Mucosa of stomach (tissue), 1 donor: Measurements from ENCODE around the gene KDSR.

ENCODE experiments used
- H3K27me3 ChIP-seq: one replicate; pipeline ENCODE4 v1.7.0; 2013; ENCODE audit warnings: mild to moderate bottlenecking, low read length; ENCODE audit not compliant: control insufficient read depth, insufficient read depth
- H3K36me3 ChIP-seq: one replicate; pipeline ENCODE4 v1.7.0; 2013; ENCODE audit warnings: low read length; ENCODE audit not compliant: control insufficient read depth, insufficient read depth
- H3K4me1 ChIP-seq: one replicate; pipeline ENCODE4 v1.7.0; 2013; ENCODE audit warnings: mild to moderate bottlenecking, low read length; ENCODE audit not compliant: control insufficient read depth, insufficient read depth
- H3K4me3 ChIP-seq: one replicate; pipeline ENCODE4 v1.7.0; 2013; ENCODE audit warnings: low read length
- H3K9ac ChIP-seq: one replicate; pipeline ENCODE4 v1.7.0; 2013; ENCODE audit warnings: mild to moderate bottlenecking, low read length, moderate library complexity
- H3K9me3 ChIP-seq: one replicate; pipeline ENCODE4 v1.7.0; 2013; ENCODE audit warnings: mild to moderate bottlenecking, low read length, moderate library complexity; ENCODE audit not compliant: control insufficient read depth
- donor health status: Pancreatic carcinoma.

Gene KDSR, protein sequence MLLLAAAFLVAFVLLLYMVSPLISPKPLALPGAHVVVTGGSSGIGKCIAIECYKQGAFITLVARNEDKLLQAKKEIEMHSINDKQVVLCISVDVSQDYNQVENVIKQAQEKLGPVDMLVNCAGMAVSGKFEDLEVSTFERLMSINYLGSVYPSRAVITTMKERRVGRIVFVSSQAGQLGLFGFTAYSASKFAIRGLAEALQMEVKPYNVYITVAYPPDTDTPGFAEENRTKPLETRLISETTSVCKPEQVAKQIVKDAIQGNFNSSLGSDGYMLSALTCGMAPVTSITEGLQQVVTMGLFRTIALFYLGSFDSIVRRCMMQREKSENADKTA

DNA sequence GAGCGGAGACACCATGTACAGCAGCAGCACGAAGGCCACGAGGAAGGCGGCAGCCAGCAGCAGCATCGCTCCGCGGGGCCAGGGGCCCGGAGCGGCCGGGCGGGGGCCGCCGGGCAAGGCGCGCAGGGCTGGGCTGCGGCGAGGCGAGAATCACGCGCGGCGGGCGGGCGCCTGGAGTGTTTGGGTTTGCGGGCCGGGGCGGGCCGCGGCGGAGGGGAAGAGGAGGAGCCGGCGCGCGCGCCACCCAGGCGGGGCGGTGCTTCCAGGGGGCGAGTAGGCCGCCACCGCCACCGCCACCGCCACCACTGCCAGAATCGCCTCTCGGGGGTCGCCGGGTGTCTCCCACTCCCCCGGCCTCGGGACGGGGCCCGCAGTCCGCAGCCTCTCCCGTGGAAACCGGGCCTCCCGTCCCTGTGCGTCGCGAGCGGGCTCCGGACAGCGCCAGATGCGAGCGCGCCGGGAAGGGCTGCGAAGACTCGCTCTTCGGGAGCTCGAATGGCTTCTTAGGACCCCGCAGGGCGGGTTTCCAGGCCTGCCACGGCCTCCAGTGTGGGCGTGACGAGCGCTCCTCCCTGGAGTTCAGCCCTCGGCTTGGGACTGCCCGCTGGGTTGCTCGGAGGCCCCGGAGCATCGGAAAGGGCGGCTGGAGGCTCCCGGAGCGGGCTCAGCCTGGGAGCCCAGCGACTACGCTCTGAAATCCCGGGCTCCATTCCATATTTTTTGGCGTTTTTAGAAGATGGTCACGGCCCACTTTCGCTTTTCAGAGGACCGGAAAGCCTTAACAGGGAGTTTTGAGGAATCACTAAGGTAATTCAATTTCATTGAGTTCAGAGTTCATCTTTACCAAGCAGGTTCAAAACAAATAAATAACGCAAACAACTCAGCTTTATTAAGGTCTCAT lies at the start of gene KDSR:
KDSR (minus strand) TSS at position 154 of the 901 bp plus-strand sequence; CDS start at position 66, 88 bp downstream.
- H3K36me3 ChIP-seq = no peaks in the 10 kb centered on the region
- H3K4me1 ChIP-seq = no peaks in the 10 kb centered on the region
- H3K4me3 ChIP-seq = peak within 1 kb of the TSS; percentile 66
- no peaks in the 10 kb centered on the region for H3K27me3 ChIP-seq
- peak within 1 kb of the TSS; percentile 80 for H3K9ac ChIP-seq
- H3K9me3 ChIP-seq = no peaks in the 10 kb centered on the region

DNA sequence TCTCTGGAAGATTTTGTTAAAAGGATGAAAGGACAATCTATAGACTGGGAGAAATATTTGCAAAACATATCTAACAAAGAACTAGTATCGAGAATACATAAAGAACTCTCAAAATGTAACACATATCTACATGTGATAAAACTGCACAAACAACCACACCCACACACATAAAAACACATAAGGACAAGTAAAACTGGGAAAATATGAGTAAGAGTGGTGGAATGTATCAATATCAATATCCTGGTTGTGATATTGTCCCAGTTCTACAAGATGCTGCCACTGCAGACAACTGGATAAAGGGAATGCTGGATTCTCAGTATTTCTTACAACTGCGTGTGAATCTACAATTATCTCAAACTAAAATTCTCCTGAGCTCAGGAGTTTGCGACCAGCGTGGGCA lies 45.9 kb upstream of the KDSR start:
- Histone ChIP-seq H3K27me3 (no peaks in the 10 kb centered on the region), H3K36me3 (peaks cover 10% of the 10 kb centered on the region), H3K9ac (no peak overlapping the region), H3K9me3 (no peaks in the 10 kb centered on the region), H3K4me1 (peaks cover 14% of the 10 kb centered on the region), H3K4me3 (no peak overlapping the region)

DNA sequence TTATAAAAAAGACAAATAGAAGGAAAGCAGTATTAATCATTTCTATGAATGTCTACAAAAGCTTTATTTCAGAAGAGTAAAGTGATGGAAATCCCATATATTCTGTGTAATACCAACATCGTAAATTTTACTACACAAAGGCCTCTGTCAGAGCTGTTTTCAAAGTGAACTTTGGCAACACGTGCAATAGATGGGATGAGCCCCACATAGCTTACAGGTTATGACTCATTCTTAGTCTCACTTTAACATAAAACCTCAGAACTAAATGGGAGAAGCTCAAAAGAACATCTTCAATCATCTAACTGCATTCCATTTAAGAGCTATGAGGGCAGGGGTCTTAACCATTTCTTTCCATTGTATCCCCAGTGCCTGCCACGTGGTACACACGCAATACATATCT lies 43.8 kb upstream of the KDSR start:
- Histone ChIP-seq H3K36me3 (peaks cover 10% of the 10 kb centered on the region), H3K27me3 (no peaks in the 10 kb centered on the region), H3K4me1 (peaks cover 14% of the 10 kb centered on the region), H3K9ac (no peak overlapping the region), H3K9me3 (no peaks in the 10 kb centered on the region), H3K4me3 (no peak overlapping the region)

DNA sequence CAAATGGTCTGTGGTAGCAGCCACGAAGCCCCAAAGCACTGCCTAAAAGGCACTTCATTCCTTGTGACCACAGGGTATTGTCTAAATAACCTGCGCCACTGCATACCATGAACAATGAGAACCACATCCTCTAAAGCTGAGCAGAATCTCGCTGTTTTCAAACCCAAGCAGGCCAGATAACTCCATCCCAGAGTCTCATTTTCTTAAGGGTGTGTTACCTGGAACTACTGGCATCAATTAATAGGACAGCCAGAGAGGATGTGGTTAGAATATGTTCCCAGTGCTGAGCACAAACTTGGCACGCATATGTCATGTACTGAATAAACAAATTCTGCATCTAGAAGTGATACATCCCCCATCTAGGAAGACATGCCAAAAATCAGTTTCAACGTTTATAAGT lies 42.3 kb upstream of the KDSR start:
- Histone ChIP-seq H3K4me1 (peaks cover 14% of the 10 kb centered on the region), H3K9ac (no peak overlapping the region), H3K36me3 (peaks cover 10% of the 10 kb centered on the region), H3K27me3 (no peaks in the 10 kb centered on the region), H3K4me3 (no peak overlapping the region), H3K9me3 (no peaks in the 10 kb centered on the region)

DNA sequence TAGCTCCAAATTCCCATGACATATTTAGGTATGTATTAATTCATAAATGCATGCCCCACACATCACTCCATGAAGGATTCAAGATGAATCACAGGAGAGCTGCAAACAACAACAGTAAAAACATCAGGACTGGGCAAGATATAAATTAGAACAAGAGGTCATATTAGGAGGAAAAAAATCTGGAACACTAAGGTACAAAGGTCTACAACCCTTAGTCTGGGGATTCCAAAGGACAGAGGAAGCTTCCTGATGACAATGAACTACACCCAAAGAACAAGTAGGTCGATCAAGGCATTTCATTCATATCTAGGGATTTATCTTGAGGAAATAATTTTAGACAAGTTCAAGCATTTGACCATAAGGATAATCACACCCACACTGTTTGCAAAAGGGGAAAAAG lies 40.7 kb upstream of the KDSR start:
- Histone ChIP-seq H3K4me1 (peaks cover 10% of the 10 kb centered on the region), H3K9me3 (no peaks in the 10 kb centered on the region), H3K4me3 (no peak overlapping the region), H3K27me3 (no peaks in the 10 kb centered on the region), H3K9ac (no peak overlapping the region), H3K36me3 (peaks cover 10% of the 10 kb centered on the region)

DNA sequence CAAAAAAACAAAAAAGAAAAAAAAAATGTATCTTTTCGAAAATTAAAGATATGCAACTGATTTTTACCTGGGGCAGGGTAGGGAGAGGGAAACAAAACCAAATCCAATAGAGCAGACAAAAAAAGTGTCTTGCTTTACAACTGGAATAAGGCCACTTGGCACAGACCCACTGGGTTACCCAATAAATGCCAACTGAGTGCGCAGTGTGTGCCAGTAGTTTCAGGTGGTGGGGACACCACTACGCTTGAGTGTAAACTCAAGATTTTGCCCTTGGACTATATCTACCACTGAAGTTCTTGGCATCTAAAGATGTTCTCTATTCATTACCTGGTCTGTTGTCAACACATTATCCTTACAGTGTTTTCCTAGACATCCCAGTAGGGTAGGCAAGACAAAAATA lies 39.0 kb upstream of the KDSR start:
- Histone ChIP-seq H3K9me3 (no peaks in the 10 kb centered on the region), H3K4me3 (no peak overlapping the region), H3K36me3 (peaks cover 9% of the 10 kb centered on the region), H3K4me1 (peaks cover 7% of the 10 kb centered on the region), H3K27me3 (no peaks in the 10 kb centered on the region), H3K9ac (no peak overlapping the region)

DNA sequence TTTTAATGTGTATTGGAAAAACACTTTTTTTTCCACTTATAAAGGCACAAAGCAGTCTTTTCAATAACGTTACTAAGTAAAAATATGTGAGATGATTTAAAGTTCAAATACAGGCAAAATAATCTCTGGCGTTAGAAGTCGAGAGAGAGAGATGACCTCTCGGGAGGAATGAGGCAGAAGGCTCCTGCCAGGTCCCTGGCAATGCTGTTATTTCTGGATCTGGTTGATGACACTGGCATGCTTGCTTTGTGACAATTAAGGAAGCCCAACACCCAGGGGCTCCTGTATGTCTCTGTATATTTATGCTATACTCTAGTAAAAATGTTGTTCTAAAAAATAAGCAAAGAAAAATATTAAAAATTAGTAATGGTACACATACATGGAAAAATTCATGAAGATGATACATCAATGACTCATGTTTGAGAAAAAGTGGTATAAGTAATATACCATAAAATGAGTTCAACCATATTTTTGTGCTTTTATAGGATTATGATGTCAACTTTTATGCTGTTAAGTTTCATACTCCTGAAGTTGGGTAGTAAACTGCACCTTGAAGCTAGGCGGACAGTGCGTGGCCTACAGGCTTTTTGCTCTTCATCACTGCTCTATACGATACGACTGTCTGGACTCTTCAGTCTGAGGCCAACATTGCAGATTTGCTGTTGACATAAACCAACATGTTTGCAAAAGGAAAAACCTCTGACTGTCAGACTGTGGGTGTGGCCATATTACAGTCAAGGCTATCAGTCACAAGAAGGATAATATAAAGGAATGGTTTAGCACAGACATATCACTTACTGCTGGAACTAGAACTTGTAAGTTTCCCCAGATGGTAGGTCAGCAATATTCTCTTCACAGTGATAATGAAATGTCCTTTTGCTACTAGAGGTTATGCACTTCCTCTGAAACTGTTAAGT lies 35.5 kb upstream of the KDSR start:
- Histone ChIP-seq H3K36me3 (no peaks in the 10 kb centered on the region), H3K4me1 (peaks cover 3% of the 10 kb centered on the region)

DNA sequence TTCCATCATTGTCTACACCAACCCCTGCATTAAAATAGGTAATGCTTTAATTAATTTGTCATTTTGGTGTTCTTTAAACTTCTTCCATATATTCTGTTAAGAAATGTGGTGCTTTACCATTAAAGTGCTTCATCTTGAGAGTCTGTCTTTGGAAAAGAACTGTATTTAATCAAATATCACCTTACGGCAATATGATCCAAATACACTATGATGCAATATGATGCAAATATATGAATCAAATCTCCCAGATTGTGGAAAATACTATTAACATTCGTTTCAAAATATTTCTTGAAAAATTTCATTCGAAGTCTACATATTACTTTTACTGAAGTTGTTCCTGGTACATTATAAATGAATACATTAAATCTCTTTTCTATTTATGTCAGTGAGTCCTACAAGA lies 32.3 kb upstream of the KDSR start:
- Histone ChIP-seq H3K36me3 (no peaks in the 10 kb centered on the region), H3K27me3 (no peaks in the 10 kb centered on the region), H3K4me3 (no peak overlapping the region), H3K9me3 (no peaks in the 10 kb centered on the region), H3K4me1 (peaks cover 3% of the 10 kb centered on the region), H3K9ac (no peak overlapping the region)

More for the DNA sequence above, 35.5 kb upstream of the KDSR start:
- H3K9ac ChIP-seq = no peak overlapping the region
- H3K27me3 ChIP-seq = no peaks in the 10 kb centered on the region
- H3K4me3 ChIP-seq = no peak overlapping the region
- no peaks in the 10 kb centered on the region for H3K9me3 ChIP-seq

DNA sequence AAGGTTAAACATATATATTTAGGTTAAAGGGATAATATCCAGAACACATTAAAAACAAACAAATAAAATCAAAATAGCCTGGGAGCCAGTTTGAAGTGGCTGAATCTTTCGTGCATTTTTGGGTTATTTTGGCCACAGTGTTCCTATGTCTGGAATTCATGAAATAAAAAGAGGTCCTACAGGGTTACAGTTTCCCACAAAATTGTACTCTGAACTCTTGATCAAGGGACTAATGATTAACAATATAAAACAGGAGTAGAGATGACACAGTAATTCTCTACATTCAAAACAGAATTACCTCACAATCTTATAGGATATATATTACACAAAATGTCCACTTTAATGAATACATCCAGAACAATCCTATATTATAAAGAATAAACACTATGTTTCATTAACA lies 30.3 kb upstream of the KDSR start:
- Histone ChIP-seq H3K4me1 (no peaks in the 10 kb centered on the region), H3K27me3 (no peaks in the 10 kb centered on the region), H3K36me3 (no peaks in the 10 kb centered on the region), H3K4me3 (no peak overlapping the region), H3K9ac (no peak overlapping the region), H3K9me3 (no peaks in the 10 kb centered on the region)

DNA sequence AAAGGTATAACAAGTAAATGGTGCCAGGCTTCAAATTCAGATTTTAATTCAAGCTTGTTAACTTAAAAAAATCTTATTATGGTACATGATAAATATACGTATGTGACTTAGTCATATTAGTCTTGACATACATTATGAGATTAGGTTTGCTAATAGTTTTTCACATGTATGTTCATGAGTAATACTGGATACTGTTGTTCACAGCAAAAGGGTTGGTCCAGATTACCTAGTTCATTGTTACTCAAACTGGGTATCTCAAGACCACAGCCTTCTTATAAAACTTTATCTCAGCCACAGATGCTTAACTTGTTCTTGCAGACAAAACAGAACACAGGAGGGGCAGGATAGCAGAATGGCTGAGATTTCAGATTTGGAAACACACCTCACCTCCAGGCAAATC lies 28.5 kb upstream of the KDSR start:
- H3K4me3 ChIP-seq = no peak overlapping the region
- no peaks in the 10 kb centered on the region for H3K4me1 ChIP-seq
- no peaks in the 10 kb centered on the region for H3K27me3 ChIP-seq
- no peak overlapping the region for H3K9ac ChIP-seq
- H3K36me3 ChIP-seq = no peaks in the 10 kb centered on the region
- H3K9me3 ChIP-seq = no peaks in the 10 kb centered on the region

DNA sequence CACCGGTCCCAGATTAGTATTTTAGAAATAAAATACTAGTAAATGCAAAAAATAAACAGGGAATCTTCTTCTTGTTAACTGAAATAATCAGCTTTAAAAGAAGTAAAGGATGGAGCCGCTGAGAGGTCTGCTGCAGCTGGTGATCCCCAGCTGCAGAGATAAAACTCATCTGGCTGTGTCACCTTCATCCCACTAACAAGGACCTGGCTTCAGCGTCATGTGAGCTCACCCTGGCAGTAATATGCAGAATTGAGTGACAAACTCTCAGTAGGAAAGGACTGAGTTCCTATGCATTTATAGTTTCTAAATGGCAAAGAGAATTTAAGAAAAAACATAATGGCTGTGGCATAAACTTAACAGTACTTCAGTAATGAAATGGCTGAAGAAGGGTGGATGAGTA lies 27.9 kb upstream of the KDSR start:
- Histone ChIP-seq H3K9me3 (no peaks in the 10 kb centered on the region), H3K27me3 (no peaks in the 10 kb centered on the region), H3K36me3 (no peaks in the 10 kb centered on the region), H3K4me3 (no peak overlapping the region), H3K4me1 (no peaks in the 10 kb centered on the region), H3K9ac (no peak overlapping the region)
